GM21423 (cell line): ENCODE measurements around the gene OXTR.

Experiments used
- ATAC-seq: cut with Tn5 transposase; IDR thresholded peaks from one replicate; pipeline ENCODE4 v1.9.1; 2021; ENCODE audit warnings: mild to moderate bottlenecking, moderate library complexity; ENCODE audit not compliant: unreplicated experiment

The OXTR gene

GRCh38 chr3:8767667-8768363 is 1.6 kb downstream of the OXTR start:
- peak; percentile 48 for ATAC-seq

- ATAC-seq: no peak
Measured at GRCh38 chr3:8767256-8767666, 2.2 kb downstream of the OXTR start.

- ATAC-seq: no peak
Measured at GRCh38 chr3:8766148-8766547, 3.3 kb downstream of the OXTR start.

GRCh38 chr3:8765528-8765927 is 3.9 kb downstream of the OXTR start:
- no peak for ATAC-seq

GRCh38 chr3:8764528-8764927 is 4.9 kb downstream of the OXTR start:
- no peak for ATAC-seq

- ATAC-seq: no peak
Measured at GRCh38 chr3:8762607-8763377, 6.6 kb downstream of the OXTR start.

GRCh38 chr3:8761866-8762265 is 7.5 kb downstream of the OXTR start:
- ATAC-seq: no peak

GRCh38 chr3:8760506-8760905 is 8.9 kb downstream of the OXTR start:
- no peak for ATAC-seq

GRCh38 chr3:8760091-8760490 is 9.3 kb downstream of the OXTR start:
- ATAC-seq: no peak

GRCh38 chr3:8759038-8759707 is 10.2 kb downstream of the OXTR start:
- ATAC-seq: no peak

GRCh38 chr3:8757551-8758518 is 11.6 kb downstream of the OXTR start:
- no peak for ATAC-seq

- ATAC-seq: no peak
Measured at GRCh38 chr3:8756671-8757070, 12.7 kb downstream of the OXTR start.

- no peak for ATAC-seq
Measured at GRCh38 chr3:8755564-8756237, 13.7 kb downstream of the OXTR start.

- no peak for ATAC-seq
Measured at GRCh38 chr3:8755097-8755496, 14.3 kb downstream of the OXTR start.

GRCh38 chr3:8752832-8753231 is 16.6 kb downstream of the OXTR start:
- no peak for ATAC-seq

GRCh38 chr3:8749316-8749715 is 20.1 kb downstream of the OXTR start:
- no peak for ATAC-seq

- ATAC-seq: no peak
Measured at GRCh38 chr3:8746780-8747345, 22.6 kb downstream of the OXTR start.

- ATAC-seq: no peak
Measured at GRCh38 chr3:8745619-8746370, 23.6 kb downstream of the OXTR start.

GRCh38 chr3:8743911-8744310 is 25.5 kb downstream of the OXTR start:
- no peak for ATAC-seq
